PC-3 (cell line): Measurements from ENCODE around the gene ULBP3. TPM values are rescaled to one million over a fixed set of nuclear protein-coding genes. Genes with fewer than 3 reads are reported as not detected.

ENCODE experiments used
- ATAC-seq: fragments of 200-7000 bp; cut with Tn5 transposase; 2 replicates; pipeline ENCODE4 v1.9.1; 2020; ENCODE audit warnings: mild to moderate bottlenecking, moderate library complexity
- BruUV-seq: library from RNA; stranded (reverse); fragments of 400-500 nt; replicated peaks from 2 replicates; lab custom pipeline; 2021; lab: Mats Ljungman, UMichigan
- CTCF ChIA-PET: fragments of 300-600 bp; sonication (Branson Sonifier 250); formaldehyde crosslinking; loops from one replicate; lab custom pipeline; 2022; ENCODE audit warnings: antibody characterized with exemption; lab: Charles Lee
- POLR2A ChIA-PET: fragments of 300-600 bp; sonication (Branson Sonifier 250); formaldehyde crosslinking; loops from one replicate; lab custom pipeline; 2022; ENCODE audit warnings: antibody characterized with exemption; ENCODE audit not compliant: unreplicated experiment; lab: Charles Lee
- DNase-seq: peaks from one replicate; pipeline ENCODE4 v3.0.0-alpha.2; 2015
- H2AFZ ChIP-seq: fragments of 300-600 bp; sonication (generic); 2 replicates; pipeline ENCODE4 v1.6.0; 2016; ENCODE audit warnings: antibody characterized with exemption, low read length
- H3F3A ChIP-seq: fragments of 300-600 bp; sonication (generic); one replicate; pipeline ENCODE4 v1.6.0; 2017; ENCODE audit warnings: antibody characterized with exemption, low read length, control low read depth, mild to moderate bottlenecking; ENCODE audit not compliant: unreplicated experiment
- H3K27ac ChIP-seq: fragments of 300-600 bp; sonication (generic); 2 replicates; pipeline ENCODE4 v1.5.1; 2016; ENCODE audit warnings: mild to moderate bottlenecking, low read length
- H3K27me3 ChIP-seq: fragments of 300-600 bp; sonication (generic); 2 replicates; pipeline ENCODE4 v1.6.1; 2016; ENCODE audit warnings: low read length, mixed read lengths
- H3K36me3 ChIP-seq: fragments of 300-600 bp; sonication (generic); 2 replicates; pipeline ENCODE4 v1.6.1; 2016; ENCODE audit warnings: low read depth, mixed run types, low read length, mixed read lengths
- H3K4me1 ChIP-seq: fragments of 300-600 bp; sonication (generic); 2 replicates; pipeline ENCODE4 v1.5.1; 2016; ENCODE audit warnings: low read length; ENCODE audit not compliant: insufficient read depth
- H3K4me2 ChIP-seq: fragments of 300-600 bp; sonication (generic); 2 replicates; pipeline ENCODE4 v1.6.0; 2016; ENCODE audit warnings: low read length
- H3K4me3 ChIP-seq: fragments of 300-600 bp; sonication (generic); 2 replicates; pipeline ENCODE4 v1.5.1; 2016; ENCODE audit warnings: mild to moderate bottlenecking, low read length, mixed read lengths
- H3K79me2 ChIP-seq: fragments of 300-600 bp; sonication (generic); 2 replicates; pipeline ENCODE4 v1.6.1; 2017; ENCODE audit warnings: low read length, mixed read lengths
- H3K9ac ChIP-seq: fragments of 300-600 bp; sonication (generic); 2 replicates; pipeline ENCODE4 v1.6.0; 2016; ENCODE audit warnings: mild to moderate bottlenecking, low read length
- H3K9me2 ChIP-seq: fragments of 300-600 bp; sonication (generic); replicated peaks from 2 replicates; pipeline ENCODE4 v1.6.1; 2016; ENCODE audit warnings: mixed run types, low read length, mixed read lengths
- H3K9me3 ChIP-seq: fragments of 300-600 bp; sonication (generic); 2 replicates; pipeline ENCODE4 v1.6.1; 2016; ENCODE audit warnings: low read length, mixed read lengths
- H4K20me1 ChIP-seq: fragments of 300-600 bp; sonication (generic); 2 replicates; pipeline ENCODE4 v1.6.1; 2016; ENCODE audit warnings: low read length, mixed read lengths
- CTCF ChIP-seq: fragments of 300-600 bp; sonication (generic); conservative IDR thresholded peaks from 2 replicates; pipeline ENCODE4 v1.5.1; 2017; ENCODE audit warnings: antibody characterized with exemption, low read depth, mild to moderate bottlenecking, low read length
- EZH2 ChIP-seq: fragments of 300-600 bp; sonication (generic); IDR thresholded peaks from one replicate; pipeline ENCODE4 v1.6.1; 2017; ENCODE audit warnings: antibody characterized with exemption, mild to moderate bottlenecking, low read length; ENCODE audit not compliant: unreplicated experiment
- EZH2phosphoT487 ChIP-seq: fragments of 300-600 bp; sonication (generic); IDR thresholded peaks from 2 replicates; pipeline ENCODE4 v1.6.1; 2018; ENCODE audit warnings: mild to moderate bottlenecking, antibody characterized with exemption, low read length, borderline replicate concordance
- intact Hi-C: fragments of 100-400 bp; cut with micrococcal nuclease; formaldehyde crosslinking; loops from 2 replicates; pipeline ENCODE4 v1.9.0; 2023
- total RNA-seq: library from RNA; depleted of rRNA; stranded (reverse); fragments of >200 nt; gene quantifications from 2 replicates; pipeline ENCODE4 v1.2.3, GENCODE V29; 2014

Gene ULBP3
- total RNA-seq, 1 experiment from 2014 or later, result 20.5 TPM

GRCh38 chr6:150093397-150093796 is 24.5 kb upstream of the ULBP3 start:
- TF ChIP-seq EZH2, result no peak
- no peak for TF ChIP-seq CTCF
- TF ChIP-seq EZH2phosphoT487, result no peak
- Histone ChIP-seq H3K9ac (no peak overlapping the region), H3K4me1 (no peaks in the 10 kb centered on the region), H4K20me1 (no peaks in the 10 kb centered on the region), H3K4me2 (no peak overlapping the region), H2AFZ (no peak overlapping the region), H3K27ac (no peak overlapping the region), H3K9me2 (no peaks in the 10 kb centered on the region), H3F3A (no peaks in the 10 kb centered on the region), H3K79me2 (no peaks in the 10 kb centered on the region), H3K4me3 (no peak overlapping the region), H3K36me3 (no peaks in the 10 kb centered on the region), H3K9me3 (no peaks in the 10 kb centered on the region), H3K27me3 (peaks cover 14% of the 10 kb centered on the region; the same call in 1 of the 2 replicates)
- intact Hi-C loops, result no loop called here
- ChIA-PET POLR2A (no interaction called here), CTCF (no interaction called here)
- DNase-seq (no peak), ATAC-seq (no peak)
- BruUV-seq, result no TSS peak

- H3K9me2 ChIP-seq, result no peaks in the 10 kb centered on the region
- POLR2A ChIA-PET, result interaction anchor here (0.6 kb wide), 1 partner anchor 1095 kb away, joined by 3 read pairs; no protein-coding TSS in a partner anchor
- H3K79me2 ChIP-seq, result no peaks in the 10 kb centered on the region
- no peaks in the 10 kb centered on the region for H3K36me3 ChIP-seq
- no peaks in the 10 kb centered on the region for H4K20me1 ChIP-seq
- peaks cover 8% of the 10 kb centered on the region; the same call in 1 of the 2 replicates for H3K27me3 ChIP-seq
- ATAC-seq (no peak), DNase-seq (no peak)
- CTCF ChIA-PET, result no interaction called here
- intact Hi-C loops, result no loop called here
- no peak overlapping the region for H3K4me2 ChIP-seq
- BruUV-seq, result no TSS peak
- no peak overlapping the region for H2AFZ ChIP-seq
- TF ChIP-seq EZH2, result no peak
- TF ChIP-seq CTCF, result no peak
- TF ChIP-seq EZH2phosphoT487, result no peak
- no peak overlapping the region for H3K9ac ChIP-seq
- H3K4me3 ChIP-seq, result no peak overlapping the region
- no peaks in the 10 kb centered on the region for H3F3A ChIP-seq
- H3K4me1 ChIP-seq, result no peaks in the 10 kb centered on the region
- H3K27ac ChIP-seq, result no peak overlapping the region
- no peaks in the 10 kb centered on the region for H3K9me3 ChIP-seq
Observed at GRCh38 chr6:150091476-150091875, 22.6 kb upstream of the ULBP3 start.

- ChIA-PET CTCF (no interaction called here), POLR2A (no interaction called here)
- TF ChIP-seq CTCF (no peak), EZH2phosphoT487 (no peak), EZH2 (no peak)
- H3K27me3 ChIP-seq, result peaks cover 9% of the 10 kb centered on the region; the same call in 1 of the 2 replicates
- no peaks in the 10 kb centered on the region for H3K36me3 ChIP-seq
- no peaks in the 10 kb centered on the region for H3K4me1 ChIP-seq
- no peak overlapping the region for H3K4me2 ChIP-seq
- ATAC-seq, result no peak
- no peaks in the 10 kb centered on the region for H3K79me2 ChIP-seq
- no peaks in the 10 kb centered on the region for H3K9me3 ChIP-seq
- no peaks in the 10 kb centered on the region for H3K9me2 ChIP-seq
- no peak for DNase-seq
- H2AFZ ChIP-seq, result no peak overlapping the region
- BruUV-seq, result no TSS peak
- intact Hi-C loops, result no loop called here
- H4K20me1 ChIP-seq, result no peaks in the 10 kb centered on the region
- no peak overlapping the region for H3K27ac ChIP-seq
- no peaks in the 10 kb centered on the region for H3F3A ChIP-seq
- no peak overlapping the region for H3K9ac ChIP-seq
- H3K4me3 ChIP-seq, result no peak overlapping the region
Observed at GRCh38 chr6:150090328-150090727, 21.4 kb upstream of the ULBP3 start.
